ENCODE measurements around the gene UBQLNL.

UBQLNL gene

DNA sequence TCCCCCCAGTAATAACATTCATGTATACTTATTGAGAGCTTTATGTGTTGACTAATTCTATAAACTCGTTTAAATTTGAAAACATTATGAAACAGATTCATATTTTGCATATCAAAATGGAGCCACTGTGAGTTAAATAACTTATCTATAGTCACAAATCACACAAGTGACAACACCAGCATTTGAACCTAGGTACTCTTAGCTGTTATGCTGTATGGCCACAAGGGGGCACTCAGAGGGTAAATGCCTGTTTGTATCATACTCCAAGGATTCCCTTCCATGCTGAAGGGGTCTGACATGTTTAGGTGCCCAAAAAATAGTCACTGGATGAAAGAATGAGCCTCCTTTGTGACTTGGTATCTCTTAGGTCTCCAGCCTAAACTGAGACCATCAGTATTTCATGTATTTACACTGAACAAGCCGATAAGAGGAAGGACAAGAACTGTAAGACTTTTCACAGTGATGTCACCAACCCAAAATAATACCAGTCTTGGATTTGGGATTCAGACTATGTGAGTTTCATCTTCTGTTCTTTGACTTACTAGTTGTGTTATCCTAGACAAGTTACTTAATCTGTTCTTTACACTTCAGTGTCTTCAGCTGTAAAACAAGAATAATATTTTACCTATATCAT lies 40.2 kb downstream of the UBQLNL start:
- peak; percentile 64 for DNase-seq (ENCODE audit: low read depth)
- H3K4me3 ChIP-seq (ENCODE audit: low read length) = no peak overlapping the region
- TF ChIP-seq, protein P1, sequence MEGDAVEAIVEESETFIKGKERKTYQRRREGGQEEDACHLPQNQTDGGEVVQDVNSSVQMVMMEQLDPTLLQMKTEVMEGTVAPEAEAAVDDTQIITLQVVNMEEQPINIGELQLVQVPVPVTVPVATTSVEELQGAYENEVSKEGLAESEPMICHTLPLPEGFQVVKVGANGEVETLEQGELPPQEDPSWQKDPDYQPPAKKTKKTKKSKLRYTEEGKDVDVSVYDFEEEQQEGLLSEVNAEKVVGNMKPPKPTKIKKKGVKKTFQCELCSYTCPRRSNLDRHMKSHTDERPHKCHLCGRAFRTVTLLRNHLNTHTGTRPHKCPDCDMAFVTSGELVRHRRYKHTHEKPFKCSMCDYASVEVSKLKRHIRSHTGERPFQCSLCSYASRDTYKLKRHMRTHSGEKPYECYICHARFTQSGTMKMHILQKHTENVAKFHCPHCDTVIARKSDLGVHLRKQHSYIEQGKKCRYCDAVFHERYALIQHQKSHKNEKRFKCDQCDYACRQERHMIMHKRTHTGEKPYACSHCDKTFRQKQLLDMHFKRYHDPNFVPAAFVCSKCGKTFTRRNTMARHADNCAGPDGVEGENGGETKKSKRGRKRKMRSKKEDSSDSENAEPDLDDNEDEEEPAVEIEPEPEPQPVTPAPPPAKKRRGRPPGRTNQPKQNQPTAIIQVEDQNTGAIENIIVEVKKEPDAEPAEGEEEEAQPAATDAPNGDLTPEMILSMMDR (IDR thresholded peaks at IDR 0.05; ENCODE audit: insufficient read depth, low read depth, low read length, missing control alignments) = peak; percentile 85

DNA sequence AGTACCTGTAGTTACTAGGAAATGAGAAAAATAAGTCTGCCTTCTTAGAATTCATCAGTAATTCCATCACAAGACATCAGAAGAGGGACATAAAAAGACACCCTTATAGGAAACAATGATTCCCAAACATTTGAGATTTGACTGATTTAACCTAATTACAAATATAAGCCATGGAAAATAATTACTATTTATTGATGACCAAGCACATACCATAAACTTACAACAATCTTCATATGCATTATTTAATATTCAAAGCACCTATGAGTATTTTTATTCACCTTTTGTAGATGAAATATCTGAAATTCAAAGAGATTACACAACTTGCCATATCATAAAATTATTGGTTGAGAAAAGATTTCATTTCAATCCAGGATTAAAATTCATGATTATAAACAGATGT lies 42.6 kb downstream of the UBQLNL start:
- TF ChIP-seq, protein P1 (IDR thresholded peaks at IDR 0.05; ENCODE audit: insufficient read depth, low read depth, low read length, missing control alignments) = no peak
- DNase-seq (ENCODE audit: low read depth) = no peak
- no peak overlapping the region for H3K4me3 ChIP-seq (ENCODE audit: low read length)

DNA sequence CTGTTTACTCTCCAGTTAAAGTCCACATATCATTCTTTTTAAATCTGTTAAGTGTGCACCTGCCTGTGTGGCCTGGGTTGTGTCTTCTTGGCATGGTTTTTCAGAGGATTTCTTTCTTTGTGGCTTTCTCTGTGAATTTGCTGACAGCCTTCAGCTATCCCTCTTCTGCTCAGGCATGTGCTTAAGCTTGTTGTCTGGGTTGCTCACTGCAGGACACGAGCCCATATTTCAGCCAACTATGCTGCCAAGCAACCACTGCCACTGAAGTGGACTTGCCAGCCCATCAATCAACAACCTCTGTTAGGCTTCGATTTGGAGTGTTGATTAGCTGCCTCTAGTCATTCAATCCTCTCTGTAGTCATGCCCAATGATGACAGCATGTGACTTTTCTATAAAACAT lies 49.0 kb downstream of the UBQLNL start:
- DNase-seq (ENCODE audit: low read depth) = no peak
- no peak overlapping the region for H3K4me3 ChIP-seq (ENCODE audit: low read length)
- TF ChIP-seq, protein P1 (IDR thresholded peaks at IDR 0.05; ENCODE audit: insufficient read depth, low read depth, low read length, missing control alignments) = no peak

All from epithelial cell of esophagus (primary cell).